ENCODE measurements around the gene SLC8A3.

The SLC8A3 gene

DNA sequence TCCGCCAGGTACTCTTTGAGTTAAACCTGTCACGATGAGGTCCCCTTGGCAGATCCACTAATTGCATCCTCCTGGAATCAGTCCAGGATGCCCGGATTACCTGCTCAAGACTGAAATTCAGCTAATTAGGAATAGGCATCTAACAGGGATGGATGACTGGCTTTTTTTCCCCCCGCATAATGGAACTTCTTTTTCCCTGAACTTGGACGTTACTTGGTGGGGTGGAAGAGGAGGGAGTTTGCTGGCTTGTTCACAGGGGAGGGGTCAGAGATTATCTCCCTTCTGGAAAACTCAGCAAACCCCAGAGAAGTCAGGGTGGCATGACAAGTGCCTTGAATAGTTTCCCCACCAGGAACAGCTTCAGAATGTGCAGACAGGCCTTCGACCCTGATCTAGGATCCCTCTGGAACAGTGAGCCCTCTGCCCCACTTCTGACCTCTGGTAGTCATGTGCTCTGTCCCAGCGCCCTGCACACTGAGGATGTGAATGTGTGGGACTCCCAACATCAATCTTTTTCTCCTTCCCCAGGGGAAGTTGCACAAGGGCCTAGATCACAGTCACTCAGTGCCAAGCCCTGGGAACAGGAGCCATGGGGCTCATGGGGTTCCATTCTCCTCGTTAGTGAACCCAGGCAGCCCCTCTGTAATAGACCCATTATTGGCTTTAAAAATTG is 167.1 kb downstream of the SLC8A3 start:
- no peak for DNase-seq
- TF ChIP-seq, protein P1, sequence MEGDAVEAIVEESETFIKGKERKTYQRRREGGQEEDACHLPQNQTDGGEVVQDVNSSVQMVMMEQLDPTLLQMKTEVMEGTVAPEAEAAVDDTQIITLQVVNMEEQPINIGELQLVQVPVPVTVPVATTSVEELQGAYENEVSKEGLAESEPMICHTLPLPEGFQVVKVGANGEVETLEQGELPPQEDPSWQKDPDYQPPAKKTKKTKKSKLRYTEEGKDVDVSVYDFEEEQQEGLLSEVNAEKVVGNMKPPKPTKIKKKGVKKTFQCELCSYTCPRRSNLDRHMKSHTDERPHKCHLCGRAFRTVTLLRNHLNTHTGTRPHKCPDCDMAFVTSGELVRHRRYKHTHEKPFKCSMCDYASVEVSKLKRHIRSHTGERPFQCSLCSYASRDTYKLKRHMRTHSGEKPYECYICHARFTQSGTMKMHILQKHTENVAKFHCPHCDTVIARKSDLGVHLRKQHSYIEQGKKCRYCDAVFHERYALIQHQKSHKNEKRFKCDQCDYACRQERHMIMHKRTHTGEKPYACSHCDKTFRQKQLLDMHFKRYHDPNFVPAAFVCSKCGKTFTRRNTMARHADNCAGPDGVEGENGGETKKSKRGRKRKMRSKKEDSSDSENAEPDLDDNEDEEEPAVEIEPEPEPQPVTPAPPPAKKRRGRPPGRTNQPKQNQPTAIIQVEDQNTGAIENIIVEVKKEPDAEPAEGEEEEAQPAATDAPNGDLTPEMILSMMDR (IDR thresholded peaks at IDR 0.05; ENCODE audit: low read depth, low read length): no peak
- Histone ChIP-seq H3K9me3 (no peaks in the 10 kb centered on the region), H3K27me3 (peaks cover 11% of the 10 kb centered on the region), H3K4me3 (ENCODE audit: low read depth, low read length) (no peak overlapping the region), H3K36me3 (no peaks in the 10 kb centered on the region), H3K4me1 (no peaks in the 10 kb centered on the region)

DNA sequence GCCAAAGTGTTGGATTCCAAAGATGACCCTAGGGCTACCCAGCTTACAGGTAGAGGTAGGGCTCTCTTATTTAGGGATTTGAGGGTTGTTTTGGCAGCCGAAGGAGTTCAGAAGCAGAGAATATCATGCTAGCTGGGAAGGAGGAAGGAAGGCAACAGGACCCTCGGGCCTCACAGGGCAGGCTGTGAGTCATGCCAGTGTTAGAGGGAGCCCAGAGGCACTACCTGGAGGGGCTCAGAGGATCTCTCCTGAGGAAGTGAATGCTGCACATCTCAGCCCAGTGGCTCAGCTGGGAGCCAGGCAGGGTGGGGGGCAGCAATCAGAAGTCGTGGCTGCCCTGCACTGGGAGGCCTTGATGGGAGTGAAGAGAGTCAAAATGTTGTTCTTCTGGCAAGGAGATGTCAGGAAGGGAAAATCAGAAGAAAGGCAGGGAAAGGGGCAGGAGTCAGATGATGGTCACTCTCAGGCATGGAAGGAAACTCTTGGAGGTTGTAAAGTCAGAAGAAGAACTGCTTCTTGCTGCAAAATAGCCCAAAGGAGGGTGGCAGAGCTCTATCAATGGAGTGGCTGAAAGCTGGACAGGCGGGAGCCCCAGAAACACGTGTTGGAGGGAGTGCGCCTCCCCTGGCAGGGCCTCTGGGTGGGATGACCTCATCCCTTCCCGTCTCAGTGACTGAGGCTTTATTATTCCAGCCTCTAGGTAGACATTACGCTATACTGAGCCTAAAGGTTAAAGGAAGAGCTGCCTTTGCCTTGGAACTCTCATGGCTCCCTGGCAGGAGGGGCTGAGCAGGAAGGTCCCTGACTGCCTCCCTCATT is 168.2 kb downstream of the SLC8A3 start:
- no peak for DNase-seq
- TF ChIP-seq, protein P1 (IDR thresholded peaks at IDR 0.05; ENCODE audit: low read depth, low read length): no peak
- Histone ChIP-seq H3K4me3 (ENCODE audit: low read depth, low read length) (no peak overlapping the region), H3K9me3 (no peaks in the 10 kb centered on the region), H3K27me3 (peaks cover 20% of the 10 kb centered on the region), H3K36me3 (no peaks in the 10 kb centered on the region), H3K4me1 (no peaks in the 10 kb centered on the region)

DNA sequence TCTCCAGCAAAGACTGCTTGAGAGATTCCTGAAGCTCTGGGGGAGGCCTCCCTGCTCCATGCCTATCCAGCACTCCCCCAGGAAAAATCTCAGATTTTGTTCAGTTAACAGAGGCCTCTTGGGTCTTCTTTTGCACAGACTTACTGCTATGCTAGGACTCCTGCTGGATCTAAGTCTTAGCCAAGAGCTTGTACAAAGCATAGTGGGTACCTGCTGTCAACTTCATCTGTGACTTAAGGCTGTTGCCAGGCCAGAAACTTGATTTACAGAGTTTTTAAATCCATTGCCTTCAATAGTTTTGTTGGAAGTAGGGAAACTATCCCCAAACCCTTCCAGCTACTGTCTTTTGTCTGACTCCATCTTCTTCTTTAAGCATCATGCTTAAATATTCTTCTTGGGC is 169.1 kb downstream of the SLC8A3 start:
- Histone ChIP-seq H3K9me3 (no peaks in the 10 kb centered on the region), H3K36me3 (no peaks in the 10 kb centered on the region), H3K27me3 (peaks cover 21% of the 10 kb centered on the region), H3K4me1 (no peaks in the 10 kb centered on the region), H3K4me3 (ENCODE audit: low read depth, low read length) (no peak overlapping the region)
- DNase-seq: no peak
- TF ChIP-seq, protein P1 (IDR thresholded peaks at IDR 0.05; ENCODE audit: low read depth, low read length): no peak

DNA sequence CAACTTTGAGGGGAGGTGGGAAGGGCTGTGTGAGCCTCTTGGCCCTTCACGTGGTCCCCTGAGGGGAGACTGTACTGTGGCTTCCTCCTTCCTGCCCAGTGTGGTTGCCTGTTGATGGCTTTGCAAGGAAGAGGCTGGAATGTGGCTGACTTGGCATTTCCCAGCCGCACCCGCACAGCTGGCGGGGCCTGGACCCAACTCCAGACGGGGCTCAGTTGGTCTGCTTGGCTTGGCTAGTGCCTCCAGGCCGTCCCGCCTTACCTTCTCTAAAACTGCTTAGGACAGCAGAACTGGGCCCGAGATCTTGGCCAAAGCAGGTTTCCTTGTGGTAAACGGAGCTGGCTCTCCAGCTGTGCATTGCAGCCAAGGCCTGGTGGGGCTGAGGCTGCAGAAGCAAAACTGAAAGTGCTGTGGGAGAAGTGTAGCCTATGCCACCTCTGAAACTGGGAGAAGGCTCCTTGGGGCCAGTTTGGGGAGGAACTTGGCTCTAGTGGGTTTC is 170.0 kb downstream of the SLC8A3 start:
- Histone ChIP-seq H3K36me3 (no peaks in the 10 kb centered on the region), H3K9me3 (no peaks in the 10 kb centered on the region), H3K4me3 (ENCODE audit: low read depth, low read length) (no peak overlapping the region), H3K27me3 (peaks cover 21% of the 10 kb centered on the region), H3K4me1 (no peaks in the 10 kb centered on the region)
- no peak for DNase-seq
- TF ChIP-seq, protein P1 (IDR thresholded peaks at IDR 0.05; ENCODE audit: low read depth, low read length): no peak

DNA sequence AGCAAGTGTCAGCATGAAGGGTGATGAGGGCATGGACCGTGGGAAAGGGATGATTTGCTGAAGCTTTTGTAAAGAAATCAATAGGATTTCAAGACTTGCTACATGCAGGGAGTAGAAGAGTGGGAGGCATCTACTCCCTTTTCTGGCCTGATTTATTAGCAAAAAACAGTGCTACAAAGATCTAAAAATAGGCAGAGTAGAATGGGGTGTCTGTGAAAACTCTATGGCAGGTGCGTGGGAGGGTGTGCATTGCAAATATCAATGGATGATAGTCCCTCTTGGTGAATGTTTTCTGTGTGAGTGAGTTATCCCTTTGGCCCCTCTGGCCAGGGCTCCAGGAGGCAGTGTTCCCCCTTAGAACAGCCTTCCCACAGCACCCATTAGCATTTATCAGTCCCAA is 170.5 kb downstream of the SLC8A3 start:
- TF ChIP-seq, protein P1 (IDR thresholded peaks at IDR 0.05; ENCODE audit: low read depth, low read length): no peak
- no peaks in the 10 kb centered on the region for H3K36me3 ChIP-seq
- no peak for DNase-seq

More for the DNA sequence above, 170.5 kb downstream of the SLC8A3 start:
- Histone ChIP-seq H3K4me3 (ENCODE audit: low read depth, low read length) (no peak overlapping the region), H3K27me3 (peaks cover 21% of the 10 kb centered on the region), H3K9me3 (no peaks in the 10 kb centered on the region), H3K4me1 (no peaks in the 10 kb centered on the region)
